ENCODE results near the gene APOL3. TPM values are rescaled to one million over a fixed set of nuclear protein-coding genes. Genes with fewer than 3 reads are reported as not detected.
"Not testable (repeated sequence)": the region's sequence is repeated elsewhere in the genome, so short reads cannot be mapped to it uniquely, and the experiment has no call there.

APOL3 gene
- total RNA-seq, 1 experiment from 2014 or later = not detected

DNA sequence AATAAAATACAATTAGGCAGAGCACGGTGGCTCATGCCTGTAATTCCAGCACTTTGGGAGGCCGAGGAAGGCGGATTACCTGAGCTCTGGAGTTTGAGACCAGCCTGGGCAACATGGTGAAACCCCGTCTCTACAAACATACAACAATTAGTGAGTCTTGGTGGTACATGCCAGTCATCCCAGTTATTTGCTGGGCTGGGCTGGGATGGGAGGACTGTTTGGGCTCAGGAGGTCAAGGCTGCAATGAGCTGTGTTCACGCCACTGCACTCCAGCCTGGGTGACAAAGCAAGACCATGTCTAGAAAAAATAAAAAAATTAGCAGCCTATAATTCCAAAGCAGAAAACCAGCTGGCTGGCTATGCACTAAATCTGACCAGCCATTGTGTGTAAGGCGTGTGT is 35.1 kb downstream of the APOL3 start:
- Histone ChIP-seq H3K27me3 (replicated peaks; ENCODE audit: insufficient read depth, low read depth, low read length, poor library complexity) (no peaks in the 10 kb centered on the region), H3K4me1 (ENCODE audit: insufficient read depth, low read length, poor library complexity, severe bottlenecking) (peaks cover 8% of the 10 kb centered on the region), H3K36me3 (ENCODE audit: insufficient read depth, low read length, poor library complexity, severe bottlenecking) (no peaks in the 10 kb centered on the region), H3K4me3 (ENCODE audit: low read depth, low read length, poor library complexity, severe bottlenecking) (no peak overlapping the region), H3K9me3 (ENCODE audit: low read depth, low read length, poor library complexity, severe bottlenecking) (no peaks in the 10 kb centered on the region), H3K27ac (ENCODE audit: low read depth, low read length, poor library complexity, severe bottlenecking) (no peak overlapping the region)
- DNase-seq (ENCODE audit: low spot score) = no peak
- TF ChIP-seq EZH2 (IDR thresholded peaks at IDR 0.05; ENCODE audit: borderline replicate concordance, low read depth, low read length, poor library complexity, severe bottlenecking) (no peak), CTCF (conservative IDR thresholded peaks at IDR 0.05; ENCODE audit: low read depth, low read length) (no peak)
- ChIA-PET CTCF (no interaction called here), POLR2A (ENCODE audit: low non-redundant PET) (no interaction called here)
- BruUV-seq (replicated peaks) = no TSS peak
- intact Hi-C loops (cut with micrococcal nuclease; ENCODE audit: unreplicated experiment) = loop anchor here (2.0 to 10.0 kb wide), 3 partner anchors 201 to 411 kb away; partner anchors contain the start of gene APOL5

GRCh38 chr22:36124666-36125065 is 35.9 kb downstream of the APOL3 start:
- Histone ChIP-seq H3K9me3 (ENCODE audit: low read depth, low read length, poor library complexity, severe bottlenecking) (no peaks in the 10 kb centered on the region), H3K27me3 (replicated peaks; ENCODE audit: insufficient read depth, low read depth, low read length, poor library complexity) (no peaks in the 10 kb centered on the region), H3K36me3 (ENCODE audit: insufficient read depth, low read length, poor library complexity, severe bottlenecking) (no peaks in the 10 kb centered on the region), H3K4me3 (ENCODE audit: low read depth, low read length, poor library complexity, severe bottlenecking) (no peak overlapping the region), H3K27ac (ENCODE audit: low read depth, low read length, poor library complexity, severe bottlenecking) (no peak overlapping the region), H3K4me1 (ENCODE audit: insufficient read depth, low read length, poor library complexity, severe bottlenecking) (peaks cover 8% of the 10 kb centered on the region)
- no TSS peak for BruUV-seq (replicated peaks)
- no peak for DNase-seq (ENCODE audit: low spot score)
- CTCF ChIA-PET = interaction anchor here (0.7 to 0.9 kb wide), 3 partner anchors 9 to 694 kb away, joined by 3 read pairs; no protein-coding TSS in a partner anchor
- POLR2A ChIA-PET (ENCODE audit: low non-redundant PET) = no interaction called here
- TF ChIP-seq EZH2 (IDR thresholded peaks at IDR 0.05; ENCODE audit: borderline replicate concordance, low read depth, low read length, poor library complexity, severe bottlenecking) (no peak), CTCF (conservative IDR thresholded peaks at IDR 0.05; ENCODE audit: low read depth, low read length) (no peak)
- intact Hi-C loops (cut with micrococcal nuclease; ENCODE audit: unreplicated experiment) = loop anchor here (1.0 to 10.0 kb wide), 7 partner anchors 200 to 772 kb away; partner anchors contain the start of gene APOL5

DNA sequence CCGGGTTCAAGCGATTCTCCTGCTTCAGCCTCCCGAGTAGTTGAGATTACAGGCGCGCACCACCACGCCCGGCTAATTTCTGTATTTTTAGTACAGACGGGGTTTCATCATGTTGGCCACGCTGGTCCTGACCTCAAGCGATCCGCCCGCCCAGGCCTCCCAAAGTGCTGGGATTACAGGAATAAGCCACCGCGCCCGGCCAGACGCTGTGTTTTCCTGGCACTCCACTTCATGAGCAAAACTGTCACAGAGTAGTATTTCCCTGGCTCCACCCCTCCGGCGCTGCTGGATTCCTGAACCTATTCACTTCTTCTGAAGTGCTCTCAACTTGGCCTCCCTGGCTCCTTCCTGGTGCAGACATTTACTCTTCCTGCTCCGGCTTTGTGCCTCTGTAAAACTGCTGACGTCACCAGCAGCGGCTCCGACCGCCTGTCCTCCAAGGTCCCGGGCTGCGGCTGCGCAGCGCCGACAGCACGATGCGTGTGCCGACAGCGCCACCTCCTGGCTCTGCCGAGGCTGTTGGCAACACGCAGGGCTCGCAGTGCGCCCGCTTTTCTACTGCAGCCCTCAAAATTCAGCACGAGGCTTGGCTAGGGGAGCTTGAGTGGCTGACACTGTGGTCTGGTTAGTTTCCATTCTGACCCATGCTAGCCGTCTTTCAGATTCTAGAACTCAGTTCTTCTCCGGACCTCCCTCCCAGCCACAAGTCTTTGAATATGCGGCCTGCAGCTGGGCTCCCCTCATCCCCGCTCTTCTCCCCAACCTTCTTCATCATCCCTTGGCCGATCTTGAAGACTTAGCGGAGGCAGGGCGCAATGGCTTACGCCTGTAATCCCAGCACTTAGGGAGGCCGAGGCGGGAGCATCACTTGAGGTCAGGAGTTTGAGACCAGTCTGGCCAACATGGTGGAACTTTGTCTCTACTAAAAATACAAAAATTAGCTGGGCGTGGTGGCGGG is 36.6 kb downstream of the APOL3 start:
- Histone ChIP-seq H3K27me3 (replicated peaks; ENCODE audit: insufficient read depth, low read depth, low read length, poor library complexity) (no peaks in the 10 kb centered on the region), H3K27ac (ENCODE audit: low read depth, low read length, poor library complexity, severe bottlenecking) (peak overlapping the region; percentile 63), H3K4me1 (ENCODE audit: insufficient read depth, low read length, poor library complexity, severe bottlenecking) (peaks cover 8% of the 10 kb centered on the region), H3K9me3 (ENCODE audit: low read depth, low read length, poor library complexity, severe bottlenecking) (no peaks in the 10 kb centered on the region), H3K4me3 (ENCODE audit: low read depth, low read length, poor library complexity, severe bottlenecking) (no peak overlapping the region), H3K36me3 (ENCODE audit: insufficient read depth, low read length, poor library complexity, severe bottlenecking) (no peaks in the 10 kb centered on the region)
- POLR2A ChIA-PET (ENCODE audit: low non-redundant PET) = no interaction called here
- TSS peak; percentile 69 for BruUV-seq (replicated peaks)
- intact Hi-C loops (cut with micrococcal nuclease; ENCODE audit: unreplicated experiment) = loop anchor here (1.0 to 10.0 kb wide), 7 partner anchors 199 to 772 kb away; partner anchors contain the start of gene APOL5
- TF ChIP-seq CTCF (conservative IDR thresholded peaks at IDR 0.05; ENCODE audit: low read depth, low read length) (peak; percentile 99), EZH2 (IDR thresholded peaks at IDR 0.05; ENCODE audit: borderline replicate concordance, low read depth, low read length, poor library complexity, severe bottlenecking) (no peak)
- DNase-seq (ENCODE audit: low spot score) = peak; percentile 98
- CTCF ChIA-PET = interaction anchor here (0.7 to 0.9 kb wide), 3 partner anchors 8 to 694 kb away, joined by 3 read pairs; no protein-coding TSS in a partner anchor

GRCh38 chr22:36120621-36121351 is 39.8 kb downstream of the APOL3 start:
- CTCF ChIA-PET = interaction anchor here (0.6 kb wide), 1 partner anchor 570 kb away, joined by 3 read pairs; no protein-coding TSS in a partner anchor
- BruUV-seq (replicated peaks); DNase-seq (ENCODE audit: low spot score); H3K36me3 ChIP-seq (ENCODE audit: insufficient read depth, low read length, poor library complexity, severe bottlenecking); H3K27me3 ChIP-seq (replicated peaks; ENCODE audit: insufficient read depth, low read depth, low read length, poor library complexity); H3K27ac ChIP-seq (ENCODE audit: low read depth, low read length, poor library complexity, severe bottlenecking); H3K4me1 ChIP-seq (ENCODE audit: insufficient read depth, low read length, poor library complexity, severe bottlenecking); H3K4me3 ChIP-seq (ENCODE audit: low read depth, low read length, poor library complexity, severe bottlenecking); H3K9me3 ChIP-seq (ENCODE audit: low read depth, low read length, poor library complexity, severe bottlenecking); POLR2A ChIA-PET (ENCODE audit: low non-redundant PET): not testable (repeated sequence)
- intact Hi-C loops (cut with micrococcal nuclease; ENCODE audit: unreplicated experiment) = loop anchor here (5.0 to 10.0 kb wide), 5 partner anchors 356 to 768 kb away; partner anchors contain the start of gene APOL5
